HepG2 (cell line): ENCODE results near the gene FNDC3B. TPM values are rescaled to one million over a fixed set of nuclear protein-coding genes. Genes with fewer than 3 reads are reported as not detected.

Experiments used
- ATAC-seq: fragments of 200-7000 bp; cut with Tn5 transposase; 3 replicates; pipeline ENCODE4 v1.9.1; 2020; ENCODE audit warnings: mild to moderate bottlenecking, moderate library complexity
- BruUV-seq: library from RNA; stranded (reverse); fragments of 400-500 nt; replicated peaks from 2 replicates; lab custom pipeline; 2021; lab: Mats Ljungman, UMichigan
- CTCF ChIA-PET: fragments of 300-600 bp; formaldehyde crosslinking; extraction: SDS; loops from one replicate; lab custom pipeline; 2021; ENCODE audit warnings: low total read pairs, inconsistent platforms, low intra/inter-chr PET ratio; lab: Yijun Ruan, JAX
- POLR2A ChIA-PET: fragments of 350-600 bp; sonication (Branson Sonifier 250); formaldehyde crosslinking; loops from one replicate; lab custom pipeline; 2020; ENCODE audit warnings: antibody characterized with exemption, inconsistent platforms; lab: Yijun Ruan, JAX
- DNase-seq: peaks from one replicate; pipeline ENCODE4 v3.0.0-alpha.2; 2015; ENCODE audit warnings: low spot score
- FAIRE-seq: peaks from 3 replicates; lab custom pipeline; 2011; peaks lifted over from hg19 to GRCh38; lab: Jason Lieb, UNC
- H2AFZ ChIP-seq: one replicate; pipeline ENCODE4 v1.6.1; 2011; ENCODE audit warnings: low read length, inconsistent platforms
- H3K27ac ChIP-seq: fragments of 300-600 bp; 3 replicates; pipeline ENCODE4 v1.8.0; 2011; ENCODE audit warnings: mixed run types, mild to moderate bottlenecking, mixed read lengths, low read length, inconsistent platforms; ENCODE audit not compliant: insufficient read depth; ENCODE audit errors: extremely low read length
- H3K27me3 ChIP-seq, 2 experiments: fragments of 200-600 bp in 1 of 2; 2 replicates in 1 of 2; 3 replicates in 1 of 2; pipeline versions ENCODE4 v1.6.0 to v1.8.0; 2011; ENCODE audit warnings: low read length in 2 of 2, mild to moderate bottlenecking in 2 of 2, moderate library complexity in 2 of 2, inconsistent platforms in 1 of 2; ENCODE audit not compliant: insufficient read depth in 2 of 2, control insufficient read depth in 1 of 2
- H3K36me3 ChIP-seq, 2 experiments: fragments of 200-600 bp in 1 of 2; replicated peaks in 1 of 2; 2 replicates in 1 of 2; 3 replicates in 1 of 2; pipeline versions ENCODE4 v1.5.1 to v1.8.0; 2011; ENCODE audit warnings: low read length in 2 of 2, inconsistent platforms in 1 of 2; ENCODE audit not compliant: insufficient read depth in 2 of 2, control insufficient read depth in 1 of 2
- H3K4me1 ChIP-seq: 2 replicates; pipeline ENCODE4 v1.5.1; 2012; ENCODE audit warnings: low read length, inconsistent platforms; ENCODE audit not compliant: insufficient read depth
- H3K4me2 ChIP-seq: 2 replicates; pipeline ENCODE4 v1.6.0; 2011; ENCODE audit warnings: low read depth, low read length, inconsistent platforms
- H3K4me3 ChIP-seq, 3 experiments: fragments of 200-600 bp in 1 of 3; sonication (generic), shearing (Covaris generic) in 1 of 3; replicated peaks in 1 of 3; 2 replicates each; pipeline ENCODE4 v1.5.1; 2011 to 2016; ENCODE audit warnings: low read length in 3 of 3, inconsistent platforms in 2 of 3, low read depth in 2 of 3, mild to moderate bottlenecking in 2 of 3, control low read depth in 1 of 3, mixed read lengths in 1 of 3; ENCODE audit not compliant: insufficient read depth in 1 of 3
- H3K79me2 ChIP-seq: one replicate; pipeline ENCODE4 v1.6.1; 2011; ENCODE audit warnings: low read length, inconsistent platforms; ENCODE audit not compliant: insufficient read depth
- H3K9ac ChIP-seq: 2 replicates; pipeline ENCODE4 v1.6.0; 2011; ENCODE audit warnings: mild to moderate bottlenecking, low read depth, low read length, inconsistent platforms; ENCODE audit not compliant: insufficient read depth
- H3K9me3 ChIP-seq: 2 replicates; pipeline ENCODE4 v1.5.1; 2012; ENCODE audit warnings: mild to moderate bottlenecking, low read length
- H4K20me1 ChIP-seq: 2 replicates; pipeline ENCODE4 v1.6.0; 2011; ENCODE audit warnings: inconsistent platforms, mild to moderate bottlenecking, low read length, moderate library complexity; ENCODE audit not compliant: insufficient read depth
- BRD4 ChIP-seq: sonication (generic); formaldehyde crosslinking; IDR thresholded peaks from 2 replicates; pipeline ENCODE4 v1.4.0; 2020; ENCODE audit warnings: missing genetic modification reagents
- FOXO1 ChIP-seq: sonication (generic); formaldehyde crosslinking; IDR thresholded peaks from 2 replicates; pipeline ENCODE4 v1.4.0; 2020; ENCODE audit warnings: missing genetic modification reagents
- HMGA1 ChIP-seq: sonication (generic); formaldehyde crosslinking; conservative IDR thresholded peaks from 2 replicates; pipeline ENCODE4 v1.4.0; 2020; ENCODE audit warnings: missing genetic modification reagents
- HOXA7 ChIP-seq: sonication (generic); formaldehyde crosslinking; IDR thresholded peaks from 2 replicates; pipeline ENCODE4 v1.8.1; 2022; ENCODE audit warnings: mild to moderate bottlenecking, missing genetic modification reagents, moderate library complexity
- PLRG1 ChIP-seq: fragments of 450-650 bp; conservative IDR thresholded peaks from 2 replicates; pipeline ENCODE4 v1.6.1; 2016
- RBM22 ChIP-seq: fragments of 200-400 bp; formaldehyde crosslinking; optimal IDR thresholded peaks from 2 replicates; pipeline ENCODE3; 2017; ENCODE audit warnings: mild to moderate bottlenecking, low read length, moderate library complexity
- RBM39 ChIP-seq: fragments of 200-400 bp; formaldehyde crosslinking; IDR thresholded peaks from one replicate; pipeline ENCODE4 v1.6.1; 2018; ENCODE audit warnings: antibody characterized with exemption, mild to moderate bottlenecking, low read depth, low read length; ENCODE audit not compliant: poor library complexity, severe bottlenecking
- RELA ChIP-seq: sonication (generic); formaldehyde crosslinking; IDR thresholded peaks from 2 replicates; pipeline ENCODE4 v1.4.0; 2020; ENCODE audit warnings: missing genetic modification reagents
- SRSF1 ChIP-seq: fragments of 200-400 bp; formaldehyde crosslinking; optimal IDR thresholded peaks from 2 replicates; pipeline ENCODE3; 2017; ENCODE audit warnings: mild to moderate bottlenecking, low read depth, low read length, moderate library complexity
- SRSF9 ChIP-seq: fragments of 200-400 bp; formaldehyde crosslinking; IDR thresholded peaks from 2 replicates; pipeline ENCODE4 v1.6.1; 2018; ENCODE audit warnings: borderline replicate concordance, mild to moderate bottlenecking, low read depth, low read length; ENCODE audit not compliant: insufficient read depth, poor library complexity, severe bottlenecking
- ZKSCAN8 ChIP-seq: IDR thresholded peaks from 2 replicates; pipeline ENCODE4 v1.6.1; 2016; ENCODE audit warnings: borderline replicate concordance, missing genetic modification reagents, missing compliant biosample characterization
- ZNF282 ChIP-seq: fragments of 450-650 bp; IDR thresholded peaks from 2 replicates; pipeline ENCODE4 v1.6.1; 2018; ENCODE audit not compliant: partially characterized antibody
- ZNF484 ChIP-seq: sonication (generic); formaldehyde crosslinking; IDR thresholded peaks from 2 replicates; pipeline ENCODE4 v1.5.1; 2020; ENCODE audit warnings: mild to moderate bottlenecking, low read depth, missing genetic modification reagents, borderline replicate concordance
- ZNF678 ChIP-seq: sonication (generic); formaldehyde crosslinking; IDR thresholded peaks from 2 replicates; pipeline ENCODE4 v1.4.0; 2020; ENCODE audit warnings: mild to moderate bottlenecking, missing genetic modification reagents
- ZNF761 ChIP-seq: sonication (generic); formaldehyde crosslinking; conservative IDR thresholded peaks from 2 replicates; pipeline ENCODE4 v1.4.0; 2020; ENCODE audit warnings: mild to moderate bottlenecking, missing genetic modification reagents
- ZSCAN5A ChIP-seq: sonication (generic); formaldehyde crosslinking; IDR thresholded peaks from 2 replicates; pipeline ENCODE4 v1.8.0; 2022; ENCODE audit warnings: mild to moderate bottlenecking, missing genetic modification reagents, borderline replicate concordance
- WGBS: methylation state at CpG from one replicate; pipeline ENCODE4 v1.1.6; 2017; ENCODE audit warnings: low lambda C conversion rate; 5-methylcytosine and 5-hydroxymethylcytosine counted together
- in situ Hi-C: cut with HindIII; loops from 2 replicates; pipeline ENCODE4 v1.10.0; 2017; ENCODE audit warnings: low pct_unique_long_range_greater_than_20kb; ENCODE audit not compliant: extremely low pct_ligation_motif_present
- intact Hi-C: fragments of 100-400 bp; cut with micrococcal nuclease; formaldehyde crosslinking; loops from one replicate; pipeline ENCODE4 v1.10.0; 2022; ENCODE audit not compliant: unreplicated experiment
- polyA plus RNA-seq, 8 experiments: library from polyadenylated mRNA; depleted of rRNA in 3 of 8; stranded (reverse) in 7 of 8; unstranded in 1 of 8; fragments of >200 nt; fragmentation: Illumina TruSeq in 4 of 8; extraction: Trizol in 4 of 8; gene quantifications; 2 replicates each; pipeline versions ENCODE4 v1.2.1 to v1.2.3, GENCODE V29; 2011 to 2016; ENCODE audit warnings: low read depth in 4 of 8, missing spikeins in 1 of 8, mixed read lengths in 1 of 8; ENCODE audit not compliant: insufficient read depth in 1 of 8
- total RNA-seq, 5 experiments: library from RNA; depleted of rRNA; stranded (reverse); fragments of >200 nt; fragmentation: Illumina TruSeq; extraction: Trizol; gene quantifications; 2 replicates each; pipeline ENCODE4 v1.2.3, GENCODE V29; 2016; ENCODE audit warnings: low read depth in 1 of 5
- TF ChIP-seq, protein P1 (sequence below): sonication (generic); formaldehyde crosslinking; IDR thresholded peaks from 2 replicates; pipeline ENCODE4 v1.4.0; 2020; ENCODE audit warnings: missing genetic modification reagents

Gene FNDC3B
- total and polyA plus RNA-seq, 2 of the 13 experiments (the other 11 are each of a cell fraction or from before 2014, with no cell fraction given) = 74.8 to 103 TPM

- Histone ChIP-seq H3K79me2 (peaks cover 98% of the 10 kb centered on the region), H3K4me1 (peaks cover 100% of the 10 kb centered on the region), H3K9me3 (no peaks in the 10 kb centered on the region), H3K4me3 (no peak overlapping the region), H3K9ac (no peak overlapping the region), H3K27me3 (no peaks in the 10 kb centered on the region), H4K20me1 (peaks cover 79% of the 10 kb centered on the region), H3K27ac (peak overlapping the region; percentile 96), H2AFZ (no peak overlapping the region), H3K36me3 (peaks cover 10 to 57% of the 10 kb centered on the region in 2 experiments), H3K4me2 (peak overlapping the region; percentile 19; the same call in 1 of the 2 replicates)
- 97% methylated on average over 6 of the region's 6 CpGs for WGBS
- ChIA-PET CTCF (no interaction called here), POLR2A (interaction anchor here (1.1 kb wide), 1 partner anchor 22 kb away, joined by 3 read pairs; no protein-coding TSS in a partner anchor)
- in situ Hi-C loops (no loop called here), intact Hi-C loops (no loop called here)
- DNase-seq = no peak
- no peak; the same call in 1 of the 3 replicates for ATAC-seq
- FAIRE-seq = no peak
- BruUV-seq = no TSS peak
- 0 out of 2 replicates have a peak, but pooled peaks have one; percentile 24 for TF ChIP-seq ZSCAN5A (CRISPR knock-in tag)
- TF ChIP-seq RBM39 = no peak
- no peak for TF ChIP-seq SRSF1
- TF ChIP-seq RBM22 = peak; percentile 93
- no peak for TF ChIP-seq SRSF9
- no peak for TF ChIP-seq BRD4 (CRISPR knock-in tag)
- no peak for TF ChIP-seq HMGA1 (CRISPR knock-in tag)
- no peak for TF ChIP-seq ZKSCAN8 (CRISPR knock-in tag)
- no peak for TF ChIP-seq ZNF282
- TF ChIP-seq RELA (CRISPR knock-in tag) = no peak
- TF ChIP-seq HOXA7 (CRISPR knock-in tag) = no peak
- no peak for TF ChIP-seq FOXO1 (CRISPR knock-in tag)
- TF ChIP-seq ZNF484 = no peak
- TF ChIP-seq ZNF678 (CRISPR knock-in tag) = no peak
- TF ChIP-seq, protein P1, sequence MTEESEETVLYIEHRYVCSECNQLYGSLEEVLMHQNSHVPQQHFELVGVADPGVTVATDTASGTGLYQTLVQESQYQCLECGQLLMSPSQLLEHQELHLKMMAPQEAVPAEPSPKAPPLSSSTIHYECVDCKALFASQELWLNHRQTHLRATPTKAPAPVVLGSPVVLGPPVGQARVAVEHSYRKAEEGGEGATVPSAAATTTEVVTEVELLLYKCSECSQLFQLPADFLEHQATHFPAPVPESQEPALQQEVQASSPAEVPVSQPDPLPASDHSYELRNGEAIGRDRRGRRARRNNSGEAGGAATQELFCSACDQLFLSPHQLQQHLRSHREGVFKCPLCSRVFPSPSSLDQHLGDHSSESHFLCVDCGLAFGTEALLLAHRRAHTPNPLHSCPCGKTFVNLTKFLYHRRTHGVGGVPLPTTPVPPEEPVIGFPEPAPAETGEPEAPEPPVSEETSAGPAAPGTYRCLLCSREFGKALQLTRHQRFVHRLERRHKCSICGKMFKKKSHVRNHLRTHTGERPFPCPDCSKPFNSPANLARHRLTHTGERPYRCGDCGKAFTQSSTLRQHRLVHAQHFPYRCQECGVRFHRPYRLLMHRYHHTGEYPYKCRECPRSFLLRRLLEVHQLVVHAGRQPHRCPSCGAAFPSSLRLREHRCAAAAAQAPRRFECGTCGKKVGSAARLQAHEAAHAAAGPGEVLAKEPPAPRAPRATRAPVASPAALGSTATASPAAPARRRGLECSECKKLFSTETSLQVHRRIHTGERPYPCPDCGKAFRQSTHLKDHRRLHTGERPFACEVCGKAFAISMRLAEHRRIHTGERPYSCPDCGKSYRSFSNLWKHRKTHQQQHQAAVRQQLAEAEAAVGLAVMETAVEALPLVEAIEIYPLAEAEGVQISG = 0 out of 2 replicates have a peak, but pooled peaks have one; percentile 14
- TF ChIP-seq PLRG1 = no peak
- no peak for TF ChIP-seq ZNF761 (CRISPR knock-in tag)
Observed at GRCh38 chr3:172125053-172125452, 85.7 kb downstream of the FNDC3B start.
